Activated T-helper 2 cell treated with anti-CD3 and anti-CD28 coated beads, Interferon-gamma antibody, Interleukin-2, Interleukin-4, amounts not matched to agents 10 μg/mL and 5 μg/mL and 100 μg/mL, durations not matched to agents 14 hours and 24 hours and 36 hours (primary cell): ENCODE data around the gene TMEM178B. TPM values are rescaled to one million over a fixed set of nuclear protein-coding genes. Genes with fewer than 3 reads are reported as not detected.
"Not testable (repeated sequence)": the region's sequence is repeated elsewhere in the genome, so short reads cannot be mapped to it uniquely, and the experiment has no call there.

Experiments
- DNase-seq: peaks from one replicate; pipeline ENCODE4 v3.0.0; 2021; ENCODE audit warnings: low spot score
- H3K27ac Mint-ChIP-seq: one replicate; pipeline ENCODE4 v1.8.0; 2021; ENCODE audit warnings: mixed read lengths
- H3K27me3 Mint-ChIP-seq: one replicate; pipeline ENCODE4 v1.8.0; 2021; ENCODE audit warnings: low read depth, mixed read lengths
- H3K36me3 Mint-ChIP-seq: one replicate; pipeline ENCODE4 v1.8.0; 2021; ENCODE audit warnings: low read depth, mixed read lengths
- H3K4me1 Mint-ChIP-seq: one replicate; pipeline ENCODE4 v1.8.0; 2021; ENCODE audit warnings: low read depth, mixed read lengths
- H3K4me3 Mint-ChIP-seq: one replicate; pipeline ENCODE4 v1.8.0; 2021; ENCODE audit warnings: low read depth, mild to moderate bottlenecking, moderate library complexity, mixed read lengths
- H3K9me3 Mint-ChIP-seq: one replicate; pipeline ENCODE4 v1.8.0; 2021; ENCODE audit warnings: mixed read lengths
- intact Hi-C: fragments of 100-400 bp; cut with micrococcal nuclease; formaldehyde crosslinking; loops from one replicate; pipeline ENCODE4 v1.15.1; 2023
- total RNA-seq: library from RNA; stranded (reverse); gene quantifications from 2 replicates; pipeline ENCODE4 v1.2.3, GENCODE V29; 2022

Gene TMEM178B
- total RNA-seq, result 0.30 and 0.41 TPM in 2 replicates

DNA sequence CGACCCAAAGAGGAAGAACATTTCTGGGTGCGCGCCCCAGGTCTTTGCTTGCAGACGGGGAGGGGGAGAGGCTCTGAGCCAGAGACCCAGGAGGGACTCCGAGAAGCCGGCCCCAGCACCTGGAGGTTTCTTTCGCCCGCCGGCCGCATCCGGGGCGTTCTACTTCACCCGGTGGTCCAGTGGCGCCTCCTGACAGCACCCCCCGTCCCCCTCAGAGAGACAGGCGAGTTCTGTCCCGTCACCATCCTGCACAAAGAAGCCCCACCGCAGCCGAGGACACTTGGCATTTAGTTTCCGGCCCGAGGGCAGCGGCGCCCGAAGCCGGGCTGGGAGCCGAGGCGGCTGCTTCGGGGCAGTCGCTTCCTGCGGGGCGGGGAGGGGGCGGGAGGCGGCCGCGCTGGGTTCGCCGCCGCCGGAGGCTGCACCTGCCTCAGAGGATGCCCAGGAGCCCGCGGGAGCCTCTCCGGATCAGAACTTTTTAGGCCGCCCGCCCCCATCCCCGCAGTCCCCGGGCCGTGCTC, at the start of gene TMEM178B:
Gene TMEM178B, plus strand, starts transcription at position 424 of the 521 bp plus-strand sequence.
- Mint-ChIP-seq H3K4me1 (peaks cover 13% of the 10 kb centered on the region), H3K9me3 (no peaks in the 10 kb centered on the region), H3K27ac (no peak within 1 kb of the TSS), H3K4me3 (peak within 1 kb of the TSS; percentile 64), H3K27me3 (peaks cover 45% of the 10 kb centered on the region), H3K36me3 (no peaks in the 10 kb centered on the region)
- peak; percentile 13 for DNase-seq
- intact Hi-C loops, result loop anchor here (5.0 kb wide), 1 partner anchor 459 kb away; no protein-coding TSS in a partner anchor

DNA sequence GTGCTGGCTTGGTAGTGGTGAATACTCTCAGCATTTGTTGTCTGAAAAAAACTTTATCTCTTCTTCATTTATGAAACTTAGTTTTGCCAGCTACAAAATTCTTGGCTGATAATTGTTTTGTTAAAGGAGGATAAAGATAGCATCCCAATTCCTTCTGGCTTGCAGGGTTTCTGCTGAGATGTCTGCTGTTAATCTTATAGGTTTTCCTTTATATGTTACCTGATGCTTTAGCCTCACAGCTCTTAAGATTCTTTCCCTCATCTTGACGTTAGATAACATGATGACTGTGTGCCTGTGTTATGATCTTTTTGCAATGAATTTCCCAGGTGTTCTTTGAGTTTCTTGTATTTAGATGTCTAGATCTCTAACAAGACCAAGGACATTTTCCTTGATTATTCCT, 49.2 kb upstream of the TMEM178B start:
- intact Hi-C loops, result no loop called here
- peaks cover 26% of the 10 kb centered on the region for H3K27me3 Mint-ChIP-seq

DNA sequence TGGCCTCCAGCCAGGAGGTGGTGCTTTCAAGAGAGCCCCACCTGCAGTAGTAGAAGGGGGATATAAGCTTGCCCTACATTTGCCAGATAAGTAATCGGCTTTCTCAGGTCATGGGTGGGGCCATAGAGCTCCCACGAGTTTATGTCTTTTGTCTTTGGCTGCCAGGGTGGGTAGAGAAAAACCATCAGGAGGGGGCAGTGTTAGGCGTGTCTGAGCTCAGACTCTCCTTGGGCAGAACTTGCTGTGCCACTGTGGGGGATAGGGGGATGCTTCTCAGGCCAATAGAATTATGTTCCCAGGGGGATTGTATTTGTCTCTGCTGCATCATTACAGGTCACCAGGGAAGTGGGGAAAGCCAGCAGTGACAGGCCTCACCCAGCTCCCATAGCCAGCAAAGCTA, 46.8 kb upstream of the TMEM178B start:
- DNase-seq, result no peak
- H3K27me3 Mint-ChIP-seq, result peaks cover 15% of the 10 kb centered on the region

More for the DNA sequence above, 49.2 kb upstream of the TMEM178B start:
- no peak overlapping the region for H3K27ac Mint-ChIP-seq
- no peak for DNase-seq
- peaks cover 15% of the 10 kb centered on the region for H3K4me1 Mint-ChIP-seq
- peaks cover 13% of the 10 kb centered on the region for H3K36me3 Mint-ChIP-seq
- H3K4me3 Mint-ChIP-seq, result no peak overlapping the region
- peaks cover 28% of the 10 kb centered on the region for H3K9me3 Mint-ChIP-seq

GRCh38 chr7:141028767-141029166, 45.1 kb upstream of the TMEM178B start:
- Mint-ChIP-seq H3K36me3 (peaks cover 10% of the 10 kb centered on the region), H3K27ac (no peak overlapping the region), H3K27me3 (peaks cover 18% of the 10 kb centered on the region), H3K4me3 (no peak overlapping the region), H3K9me3 (peaks cover 31% of the 10 kb centered on the region), H3K4me1 (peaks cover 1% of the 10 kb centered on the region)
- DNase-seq, result no peak
- intact Hi-C loops, result no loop called here

More for the DNA sequence above, 46.8 kb upstream of the TMEM178B start:
- H3K4me3 Mint-ChIP-seq, result no peak overlapping the region
- peaks cover 15% of the 10 kb centered on the region for H3K4me1 Mint-ChIP-seq
- peaks cover 13% of the 10 kb centered on the region for H3K36me3 Mint-ChIP-seq
- H3K27ac Mint-ChIP-seq, result no peak overlapping the region
- intact Hi-C loops, result no loop called here
- peaks cover 31% of the 10 kb centered on the region for H3K9me3 Mint-ChIP-seq

GRCh38 chr7:141032539-141033323, 41.1 kb upstream of the TMEM178B start:
- H3K36me3 Mint-ChIP-seq, DNase-seq, intact Hi-C loops, H3K27ac Mint-ChIP-seq, H3K4me1 Mint-ChIP-seq, H3K4me3 Mint-ChIP-seq: not testable (repeated sequence)
- H3K27me3 Mint-ChIP-seq, result peaks cover 22% of the 10 kb centered on the region
- H3K9me3 Mint-ChIP-seq, result peaks cover 13% of the 10 kb centered on the region

DNA sequence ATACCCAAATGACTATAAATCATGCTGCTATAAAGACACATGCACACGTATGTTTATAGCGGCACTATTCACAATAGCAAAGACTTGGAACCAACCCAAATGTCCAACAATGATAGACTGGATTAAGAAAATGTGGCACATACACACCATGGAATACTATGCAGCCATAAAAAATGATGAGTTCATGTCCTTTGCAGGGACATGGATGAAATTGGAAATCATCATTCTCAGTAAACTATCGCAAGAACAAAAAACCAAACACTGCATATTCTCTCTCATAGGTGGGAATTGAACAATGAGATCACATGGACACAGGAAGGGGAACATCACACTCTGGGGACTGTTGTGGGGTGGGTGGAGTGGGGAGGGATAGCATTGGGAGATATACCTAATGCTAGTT, 35.8 kb upstream of the TMEM178B start:
- H3K27ac Mint-ChIP-seq, H3K4me1 Mint-ChIP-seq, H3K4me3 Mint-ChIP-seq, DNase-seq, H3K27me3 Mint-ChIP-seq, H3K9me3 Mint-ChIP-seq, H3K36me3 Mint-ChIP-seq, intact Hi-C loops: not testable (repeated sequence)

DNA sequence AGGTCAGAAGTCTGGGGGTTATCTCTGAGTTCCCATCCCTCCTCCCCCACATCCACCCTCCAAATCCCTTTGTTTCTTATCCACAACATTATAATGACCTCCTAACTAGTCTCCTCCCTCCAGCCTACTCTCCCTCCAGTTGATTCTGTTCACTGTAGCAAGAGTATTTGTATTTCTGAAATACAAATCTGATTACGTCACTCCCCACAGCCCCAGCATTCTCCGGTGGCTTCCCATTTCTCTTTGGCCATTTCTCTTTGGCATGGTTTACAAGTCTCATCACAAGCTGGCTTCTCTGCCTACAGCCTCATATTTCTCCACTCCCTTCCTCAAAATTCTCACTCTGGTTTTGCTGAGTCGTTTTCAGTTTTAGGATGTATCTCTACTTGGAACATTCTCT, 34.5 kb upstream of the TMEM178B start:
- Mint-ChIP-seq H3K4me3 (no peak overlapping the region), H3K4me1 (no peaks in the 10 kb centered on the region), H3K27ac (no peak overlapping the region), H3K27me3 (peaks cover 7% of the 10 kb centered on the region), H3K36me3 (no peaks in the 10 kb centered on the region), H3K9me3 (no peaks in the 10 kb centered on the region)
- DNase-seq, result no peak
- intact Hi-C loops, result no loop called here

DNA sequence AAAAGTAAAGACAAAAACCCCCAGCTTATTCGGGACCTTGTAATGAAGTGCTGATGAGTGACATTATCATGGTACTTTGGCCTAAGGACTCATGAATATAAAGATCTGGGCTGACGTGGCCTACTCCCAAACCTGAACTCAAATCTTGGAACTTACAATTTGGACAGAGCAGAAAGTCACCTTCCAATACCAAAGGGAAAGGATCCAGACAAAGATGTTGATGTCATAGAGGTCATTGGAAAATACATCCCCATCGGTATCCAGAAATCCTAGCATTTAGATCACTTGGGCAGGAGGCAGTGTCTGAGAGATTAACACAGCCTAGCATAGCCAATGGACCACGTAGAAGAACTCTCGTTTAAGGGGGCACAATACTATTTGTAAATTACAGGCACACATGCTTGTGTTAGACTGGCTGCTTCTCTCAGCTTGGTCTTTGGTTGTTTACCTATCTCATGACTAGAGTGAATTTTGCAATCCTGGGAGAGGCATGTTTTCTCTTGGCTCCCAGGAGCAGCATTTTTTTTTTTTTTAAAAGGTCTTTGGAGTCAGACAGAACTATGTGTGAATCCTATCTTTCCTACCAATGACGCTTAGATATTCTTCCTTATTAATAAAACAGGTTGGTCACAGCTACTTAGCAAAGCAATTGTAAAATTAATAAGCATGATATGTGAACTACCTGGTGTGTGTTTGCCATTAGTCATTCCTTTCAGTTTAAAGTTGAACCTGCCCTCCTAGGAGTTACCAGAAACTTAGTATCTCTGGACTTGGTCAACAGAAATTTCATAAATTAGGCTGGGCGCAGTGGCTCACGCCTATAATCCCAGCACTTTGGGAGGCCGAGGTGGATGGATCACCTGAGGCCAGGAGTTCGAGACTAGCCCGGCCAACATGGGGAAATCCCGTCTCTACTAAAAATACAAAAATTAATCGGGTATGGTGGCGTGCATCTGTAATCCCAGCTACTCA, 31.4 kb upstream of the TMEM178B start:
- H3K9me3 Mint-ChIP-seq, result no peaks in the 10 kb centered on the region
- H3K27me3 Mint-ChIP-seq, result peaks cover 12% of the 10 kb centered on the region
- H3K36me3 Mint-ChIP-seq, result no peaks in the 10 kb centered on the region
- DNase-seq, result no peak
- no peak overlapping the region for H3K4me3 Mint-ChIP-seq
- H3K4me1 Mint-ChIP-seq, result no peaks in the 10 kb centered on the region
- intact Hi-C loops, result no loop called here
- no peak overlapping the region for H3K27ac Mint-ChIP-seq

DNA sequence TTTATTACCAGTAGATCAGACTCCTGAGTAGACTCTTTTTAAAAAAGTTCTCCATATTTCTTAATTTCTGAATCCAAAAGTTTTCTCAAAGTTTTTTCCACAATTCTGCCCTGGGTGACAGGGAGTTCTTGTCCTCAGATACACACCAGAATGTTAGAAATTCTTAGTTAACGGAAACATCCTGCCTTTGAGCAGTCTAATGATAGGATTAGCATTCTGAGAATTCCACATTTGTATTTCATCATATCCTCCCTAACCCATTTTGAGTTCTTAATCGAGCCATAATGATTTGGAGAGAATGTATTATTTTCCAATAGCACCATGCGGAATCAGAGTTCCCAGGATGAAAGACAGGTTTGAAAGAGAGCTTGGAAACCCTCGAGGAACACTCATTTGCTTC, 30.2 kb upstream of the TMEM178B start:
- Mint-ChIP-seq H3K36me3 (no peaks in the 10 kb centered on the region), H3K27me3 (peaks cover 16% of the 10 kb centered on the region), H3K4me3 (no peak overlapping the region), H3K27ac (no peak overlapping the region), H3K9me3 (no peaks in the 10 kb centered on the region), H3K4me1 (no peaks in the 10 kb centered on the region)
- no peak for DNase-seq
- intact Hi-C loops, result no loop called here

GRCh38 chr7:141045126-141045841, 28.6 kb upstream of the TMEM178B start:
- DNase-seq, result no peak
- peaks cover 27% of the 10 kb centered on the region for H3K27me3 Mint-ChIP-seq
- H3K4me3 Mint-ChIP-seq, result no peak overlapping the region
- no peaks in the 10 kb centered on the region for H3K36me3 Mint-ChIP-seq
- no peaks in the 10 kb centered on the region for H3K4me1 Mint-ChIP-seq
- H3K9me3 Mint-ChIP-seq, result no peaks in the 10 kb centered on the region
- intact Hi-C loops, result no loop called here
- no peak overlapping the region for H3K27ac Mint-ChIP-seq

DNA sequence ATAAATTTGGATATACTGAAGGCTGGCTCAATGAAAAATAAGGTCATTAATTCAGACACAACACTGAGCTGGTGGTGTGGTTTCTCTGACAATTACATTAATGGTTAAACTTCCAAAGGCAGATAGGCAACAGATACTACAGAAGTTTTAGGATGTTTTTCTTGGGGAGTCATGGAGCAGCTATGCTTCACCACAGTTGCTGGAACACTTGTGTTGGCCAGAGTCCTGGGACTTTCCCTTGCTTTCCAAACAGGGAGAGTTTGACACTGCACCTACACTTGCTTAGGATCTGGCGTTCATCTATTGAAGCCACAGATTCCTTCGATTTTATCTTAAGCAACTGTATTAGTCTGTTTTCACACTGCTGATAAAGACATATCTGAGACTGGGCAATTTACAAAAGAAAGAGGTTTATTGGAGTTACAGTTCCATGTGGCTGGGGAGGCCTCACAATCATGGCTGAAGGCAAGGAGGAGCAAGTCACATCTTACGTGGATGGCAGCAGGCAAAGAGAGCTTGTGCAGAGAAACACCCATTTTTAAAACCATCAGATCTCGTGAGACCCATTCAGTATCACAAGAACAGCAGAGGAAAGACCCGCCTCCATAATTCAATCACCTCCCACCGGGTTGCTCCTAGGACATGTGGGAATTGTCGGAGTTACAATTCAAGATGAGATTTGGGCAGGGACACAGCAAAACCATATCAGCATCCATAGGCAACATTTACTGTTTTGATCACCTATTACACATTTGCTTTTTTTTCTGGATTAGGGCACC, 27.8 kb upstream of the TMEM178B start:
- H3K4me1 Mint-ChIP-seq, result no peaks in the 10 kb centered on the region
- no peak for DNase-seq
- no peak overlapping the region for H3K27ac Mint-ChIP-seq
- no peaks in the 10 kb centered on the region for H3K9me3 Mint-ChIP-seq
- peaks cover 28% of the 10 kb centered on the region for H3K27me3 Mint-ChIP-seq
- H3K4me3 Mint-ChIP-seq, result no peak overlapping the region
- intact Hi-C loops, result no loop called here
- no peaks in the 10 kb centered on the region for H3K36me3 Mint-ChIP-seq

DNA sequence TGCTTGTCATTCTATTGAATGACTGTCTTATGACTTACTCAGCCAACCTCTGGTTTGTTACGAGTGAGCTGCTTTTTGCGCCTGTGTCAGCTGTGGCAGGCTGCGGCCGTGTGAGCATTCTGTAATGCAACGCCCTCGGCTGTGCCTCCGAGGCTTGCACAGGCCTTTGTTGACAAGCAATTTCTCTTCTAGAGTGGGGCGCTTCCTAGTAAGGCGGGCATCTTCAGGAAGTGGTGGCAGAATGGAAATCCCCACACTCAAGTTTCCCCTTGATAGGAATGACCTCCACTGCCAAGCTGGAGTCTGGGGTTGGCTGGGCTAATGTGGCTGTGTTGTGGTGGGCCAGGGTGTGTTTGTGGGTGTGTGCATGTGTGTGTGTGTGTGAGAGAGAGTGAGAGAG, 20.2 kb upstream of the TMEM178B start:
- Mint-ChIP-seq H3K4me1 (peaks cover 14% of the 10 kb centered on the region), H3K4me3 (no peak overlapping the region), H3K27ac (no peak overlapping the region), H3K9me3 (no peaks in the 10 kb centered on the region), H3K36me3 (no peaks in the 10 kb centered on the region), H3K27me3 (peaks cover 25% of the 10 kb centered on the region)
- DNase-seq, result peak; percentile 38
- intact Hi-C loops, result loop anchor here (2.0 kb wide), 1 partner anchor 39 kb away; the partner anchor contains the start of gene MRPS33
